Measurements from ENCODE around the gene IRAK2. TPM values are rescaled to one million over a fixed set of nuclear protein-coding genes. Genes with fewer than 3 reads are reported as not detected.
A peak's percentile ranks its signal among the peaks of the same experiment; 100 is the strongest.

IRAK2 gene
- total RNA-seq, 2 experiments from 2014 or later = 5.1 to 5.2 TPM

DNA sequence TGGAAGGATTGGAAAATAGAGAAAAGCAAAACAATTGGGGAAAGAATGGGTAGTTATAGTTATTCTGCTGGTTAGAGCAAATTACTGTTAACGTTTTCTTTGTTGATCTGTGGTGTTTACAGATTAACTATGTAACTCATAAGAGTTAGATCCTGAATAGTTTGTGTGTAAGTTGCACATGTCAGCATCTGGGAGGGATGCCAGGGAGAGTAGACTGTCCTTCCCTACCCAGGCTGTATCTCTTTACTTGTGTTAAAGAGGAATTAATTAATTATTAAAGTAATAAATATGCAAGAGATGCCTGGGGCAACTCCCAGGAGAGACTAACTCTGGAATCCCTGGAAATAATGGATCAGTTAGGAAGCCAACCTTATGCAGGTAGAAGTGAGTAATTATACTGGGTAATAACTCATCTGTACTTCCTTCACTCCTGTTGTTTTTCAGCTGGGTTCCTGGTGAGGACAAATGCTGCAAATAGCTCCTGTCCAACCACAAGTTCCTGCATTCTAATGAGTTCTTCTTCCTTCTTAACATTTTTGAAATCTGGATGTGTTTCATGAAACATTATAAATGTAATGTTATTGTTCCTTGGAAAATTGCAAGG, 109.1 kb downstream of the IRAK2 start:
- POLR2A ChIA-PET = no interaction called here

DNA sequence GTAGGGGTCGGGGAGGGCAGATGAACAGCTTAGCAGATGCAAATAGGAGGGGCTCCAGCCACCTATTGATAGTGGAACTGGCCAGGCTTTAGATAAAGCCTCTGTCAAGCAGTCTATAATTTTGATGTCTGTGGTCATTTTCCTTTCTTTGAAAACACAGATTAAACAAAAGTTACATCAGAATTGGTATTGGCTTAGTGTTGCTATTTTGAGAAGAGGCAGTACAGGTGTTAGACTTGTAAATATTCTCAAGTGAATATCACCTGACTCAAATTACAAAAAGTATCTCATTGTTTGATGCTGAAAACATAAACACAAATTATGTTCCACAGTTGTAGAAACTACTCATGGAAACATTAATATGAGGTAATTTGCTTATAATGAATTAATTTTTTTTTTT, 109.9 kb downstream of the IRAK2 start:
- Mint-ChIP-seq H3K36me3 (ENCODE audit: low read depth) (peaks cover 71% of the 10 kb centered on the region), H3K27me3 (no peaks in the 10 kb centered on the region), H3K4me3 (no peak overlapping the region), H3K4me1 (peaks cover 45% of the 10 kb centered on the region), H3K9me3 (no peaks in the 10 kb centered on the region), H3K27ac (no peak overlapping the region)
- POLR2A ChIA-PET = interaction anchor here (0.6 kb wide), 1 partner anchor 118 kb away, joined by 3 read pairs; no protein-coding TSS in a partner anchor
- CTCF ChIA-PET = interaction anchor here (1.2 kb wide), 1 partner anchor 11 kb away, joined by 4 read pairs; no protein-coding TSS in a partner anchor
- DNase-seq = no peak

More for the DNA sequence above, 109.1 kb downstream of the IRAK2 start:
- no peak for DNase-seq
- H3K27me3 Mint-ChIP-seq = no peaks in the 10 kb centered on the region
- H3K9me3 Mint-ChIP-seq = no peaks in the 10 kb centered on the region
- H3K27ac Mint-ChIP-seq = no peak overlapping the region
- CTCF ChIA-PET = interaction anchor here (0.5 to 1.2 kb wide), 2 partner anchors 10 to 21 kb away, joined by 3 to 4 read pairs; no protein-coding TSS in a partner anchor
- H3K36me3 Mint-ChIP-seq (ENCODE audit: low read depth) = peaks cover 68% of the 10 kb centered on the region
- peaks cover 47% of the 10 kb centered on the region for H3K4me1 Mint-ChIP-seq
- no peak overlapping the region for H3K4me3 Mint-ChIP-seq

DNA sequence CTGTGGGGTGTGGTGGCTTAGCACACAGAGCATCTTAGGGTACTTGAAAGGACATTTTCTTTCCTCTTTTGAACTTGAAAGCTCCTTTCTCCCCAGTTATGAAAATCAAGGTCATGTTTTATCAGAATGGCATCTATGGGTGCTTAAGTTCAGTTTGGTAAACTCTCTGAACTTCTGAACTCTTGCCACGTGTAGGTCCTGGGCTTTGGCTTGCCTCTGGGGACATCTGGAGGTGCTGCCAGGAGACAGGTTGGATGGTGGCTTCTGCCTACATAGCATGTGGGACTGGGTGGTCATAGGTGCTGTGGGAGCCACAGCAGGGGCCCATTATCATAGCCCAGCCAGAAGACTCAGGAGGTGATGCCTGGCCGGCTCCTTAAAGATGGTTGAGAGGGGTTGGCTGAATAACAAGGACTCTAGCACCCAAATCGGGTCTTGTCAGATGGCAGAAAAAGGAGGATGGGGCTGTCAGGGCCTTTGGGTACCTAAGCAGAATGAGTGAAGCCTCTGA, 112.5 kb downstream of the IRAK2 start:
- Mint-ChIP-seq H3K9me3 (no peaks in the 10 kb centered on the region), H3K4me3 (no peak overlapping the region), H3K27me3 (no peaks in the 10 kb centered on the region), H3K27ac (no peak overlapping the region), H3K4me1 (peaks cover 52% of the 10 kb centered on the region), H3K36me3 (ENCODE audit: low read depth) (peaks cover 68% of the 10 kb centered on the region)
- ChIA-PET CTCF (interaction anchor here (2.0 kb wide), 1 partner anchor 14 kb away, joined by 8 read pairs; no protein-coding TSS in a partner anchor), POLR2A (no interaction called here)
- DNase-seq = no peak

DNA sequence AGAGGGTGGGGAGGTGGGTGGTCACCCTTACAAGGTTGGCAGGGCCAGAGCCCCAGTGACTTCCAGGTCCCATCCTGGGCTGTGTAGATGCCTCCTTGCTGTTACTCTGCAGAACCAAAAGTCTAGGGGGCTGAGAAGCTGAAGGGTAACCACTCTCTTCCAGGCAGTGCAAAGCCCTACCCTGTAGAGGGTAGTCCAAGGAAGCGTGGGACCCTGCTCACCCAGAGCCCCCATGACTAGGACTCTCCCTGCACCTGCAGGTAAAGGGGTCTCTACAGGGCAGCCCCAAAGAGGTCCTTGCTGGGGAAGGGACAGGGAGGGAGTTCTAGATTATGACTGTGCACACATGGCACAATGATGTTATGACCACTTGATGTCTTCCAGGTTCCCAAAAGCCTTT, 113.8 kb downstream of the IRAK2 start:
- CTCF ChIA-PET = no interaction called here
- H3K36me3 Mint-ChIP-seq (ENCODE audit: low read depth) = peaks cover 71% of the 10 kb centered on the region
- no peaks in the 10 kb centered on the region for H3K27me3 Mint-ChIP-seq
- no peak overlapping the region for H3K27ac Mint-ChIP-seq
- H3K9me3 Mint-ChIP-seq = no peaks in the 10 kb centered on the region
- POLR2A ChIA-PET = no interaction called here
- H3K4me1 Mint-ChIP-seq = peaks cover 54% of the 10 kb centered on the region
- DNase-seq = no peak
- H3K4me3 Mint-ChIP-seq = no peak overlapping the region

DNA sequence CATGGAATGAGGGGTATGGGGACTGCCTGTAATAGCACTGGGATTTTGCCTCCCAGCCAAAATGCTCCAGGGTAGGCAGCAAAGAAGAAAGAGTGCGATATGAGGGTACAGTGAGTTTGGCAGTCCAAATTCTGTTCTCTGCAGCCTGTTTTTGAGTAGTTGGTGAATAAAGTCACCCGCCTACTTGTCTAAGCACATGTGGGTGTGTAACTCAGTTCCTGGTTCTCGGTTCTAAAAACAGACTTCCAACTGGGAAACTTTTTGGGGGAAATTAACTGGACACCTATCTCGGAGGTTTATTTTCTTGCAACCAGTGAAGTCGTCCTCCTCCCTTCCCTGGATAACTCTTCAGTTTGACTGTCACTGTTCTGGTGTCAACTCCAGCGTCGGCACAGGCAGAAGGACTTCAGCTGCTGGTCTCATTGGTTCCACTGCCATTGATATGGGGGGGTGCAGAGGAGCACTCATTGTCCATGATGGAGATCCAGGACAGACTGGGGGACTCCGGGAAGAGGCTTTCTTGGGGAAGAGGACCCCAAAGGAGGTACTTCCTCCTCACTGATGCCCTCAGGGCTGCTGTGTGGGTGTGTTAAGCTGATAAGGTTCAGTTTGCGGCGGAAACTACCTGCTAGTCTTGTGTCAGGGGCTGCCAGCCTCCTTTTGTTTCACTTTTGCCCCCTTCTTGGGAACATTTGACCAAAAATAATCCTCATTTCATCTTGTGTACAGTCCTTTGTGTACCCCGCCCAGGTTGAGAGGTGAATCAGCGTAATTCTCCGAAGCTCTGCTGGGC, 114.9 kb downstream of the IRAK2 start:
- H3K4me1 Mint-ChIP-seq = peaks cover 56% of the 10 kb centered on the region
- DNase-seq = no peak
- no peaks in the 10 kb centered on the region for H3K9me3 Mint-ChIP-seq
- H3K27ac Mint-ChIP-seq = peak overlapping the region; percentile 21
- H3K27me3 Mint-ChIP-seq = no peaks in the 10 kb centered on the region
- CTCF ChIA-PET = interaction anchor here (0.6 to 1.4 kb wide), 6 partner anchors 16 to 168 kb away, joined by 3 to 7 read pairs (median 3); partner anchors contain the start of gene IRAK2
- H3K36me3 Mint-ChIP-seq (ENCODE audit: low read depth) = peaks cover 66% of the 10 kb centered on the region
- POLR2A ChIA-PET = interaction anchor here (1.0 to 1.2 kb wide), 5 partner anchors 11 to 348 kb away, joined by 3 to 4 read pairs (median 3); partner anchors contain the start of genes GHRL, TATDN2 and VHL
- H3K4me3 Mint-ChIP-seq = no peak overlapping the region

DNA sequence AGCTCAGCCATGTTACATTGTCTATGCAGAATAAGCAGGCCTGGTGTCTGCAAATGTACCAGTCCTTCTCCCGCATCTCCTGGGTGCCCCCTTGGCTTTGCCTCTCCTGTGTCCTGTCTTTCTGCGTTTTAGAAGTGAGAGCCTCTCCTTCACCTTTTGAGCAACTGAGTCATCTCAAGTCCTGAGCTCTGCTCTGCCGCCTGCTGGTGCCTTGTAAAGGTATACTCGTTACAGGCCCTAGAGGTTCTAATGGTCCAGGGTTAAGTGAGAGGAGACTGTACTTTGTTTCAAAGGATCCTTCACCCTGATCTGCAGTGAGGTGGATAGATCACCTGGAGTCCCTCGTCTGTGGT, 115.4 kb downstream of the IRAK2 start:
- POLR2A ChIA-PET = interaction anchor here (0.9 to 1.2 kb wide), 6 partner anchors 11 to 349 kb away, joined by 3 to 4 read pairs (median 3); partner anchors contain the start of genes GHRL, TATDN2 and VHL
- H3K27me3 Mint-ChIP-seq = no peaks in the 10 kb centered on the region
- DNase-seq = no peak
- no peak overlapping the region for H3K4me3 Mint-ChIP-seq
- peaks cover 60% of the 10 kb centered on the region for H3K4me1 Mint-ChIP-seq
- peak overlapping the region; percentile 21 for H3K27ac Mint-ChIP-seq
- H3K36me3 Mint-ChIP-seq (ENCODE audit: low read depth) = peaks cover 70% of the 10 kb centered on the region
- CTCF ChIA-PET = interaction anchor here (0.6 to 1.4 kb wide), 4 partner anchors 17 to 168 kb away, joined by 3 to 4 read pairs (median 3); partner anchors contain the start of gene IRAK2
- H3K9me3 Mint-ChIP-seq = no peaks in the 10 kb centered on the region

DNA sequence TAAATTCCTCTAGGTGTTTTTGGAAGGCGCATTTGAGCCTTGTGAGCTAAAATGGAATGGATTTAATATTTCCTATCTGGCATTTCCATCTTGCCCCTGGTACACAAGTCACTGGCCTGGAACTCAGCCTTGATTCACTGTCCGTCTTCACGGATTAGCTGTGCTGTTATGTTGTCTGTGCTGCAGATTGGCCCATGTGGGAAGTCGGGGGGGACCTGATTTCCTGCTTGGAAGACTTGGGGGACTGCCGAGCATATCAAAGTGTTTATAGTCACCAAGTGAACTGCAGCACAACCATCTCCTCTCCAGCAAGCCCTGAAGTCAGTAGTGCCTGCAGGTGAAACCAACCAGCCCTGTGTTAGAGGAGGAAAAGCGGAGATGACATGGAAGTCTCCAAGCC, 115.9 kb downstream of the IRAK2 start:
- Mint-ChIP-seq H3K4me3 (no peak overlapping the region), H3K4me1 (peaks cover 61% of the 10 kb centered on the region), H3K36me3 (ENCODE audit: low read depth) (peaks cover 70% of the 10 kb centered on the region), H3K9me3 (no peaks in the 10 kb centered on the region), H3K27me3 (no peaks in the 10 kb centered on the region), H3K27ac (no peak overlapping the region)
- ChIA-PET CTCF (interaction anchor here (1.0 to 1.4 kb wide), 3 partner anchors 17 to 169 kb away, joined by 3 to 5 read pairs (median 3); no protein-coding TSS in a partner anchor), POLR2A (interaction anchor here (0.9 to 1.2 kb wide), 3 partner anchors 12 to 349 kb away, joined by 3 to 4 read pairs (median 3); no protein-coding TSS in a partner anchor)
- no peak for DNase-seq

DNA sequence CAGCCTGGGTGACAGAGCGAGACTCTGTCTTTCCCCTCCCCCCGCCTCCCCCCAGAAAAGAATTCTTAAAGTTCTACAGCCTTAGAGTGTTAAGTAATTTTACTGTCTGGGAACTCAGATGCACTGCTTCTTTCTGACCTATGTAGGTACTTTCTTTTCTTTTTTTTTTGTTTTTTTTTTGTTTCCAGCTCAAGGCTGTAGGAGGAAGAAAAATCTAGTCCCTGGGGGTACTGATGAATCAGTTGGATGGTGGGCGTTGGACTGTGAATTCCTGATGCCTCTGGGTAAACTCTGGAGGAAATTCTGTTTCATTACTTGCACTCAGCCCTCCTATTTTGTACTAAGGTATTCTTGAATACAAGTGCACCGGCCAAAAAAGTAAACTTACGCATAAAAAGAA, 117.2 kb downstream of the IRAK2 start:
- Mint-ChIP-seq H3K4me3 (no peak overlapping the region), H3K36me3 (ENCODE audit: low read depth) (peaks cover 69% of the 10 kb centered on the region), H3K27me3 (no peaks in the 10 kb centered on the region), H3K4me1 (peaks cover 59% of the 10 kb centered on the region), H3K9me3 (no peaks in the 10 kb centered on the region), H3K27ac (no peak overlapping the region)
- DNase-seq = no peak
- CTCF ChIA-PET = interaction anchor here (0.6 to 1.0 kb wide), 3 partner anchors 19 to 267 kb away, joined by 3 to 6 read pairs (median 5); no protein-coding TSS in a partner anchor
- POLR2A ChIA-PET = no interaction called here

DNA sequence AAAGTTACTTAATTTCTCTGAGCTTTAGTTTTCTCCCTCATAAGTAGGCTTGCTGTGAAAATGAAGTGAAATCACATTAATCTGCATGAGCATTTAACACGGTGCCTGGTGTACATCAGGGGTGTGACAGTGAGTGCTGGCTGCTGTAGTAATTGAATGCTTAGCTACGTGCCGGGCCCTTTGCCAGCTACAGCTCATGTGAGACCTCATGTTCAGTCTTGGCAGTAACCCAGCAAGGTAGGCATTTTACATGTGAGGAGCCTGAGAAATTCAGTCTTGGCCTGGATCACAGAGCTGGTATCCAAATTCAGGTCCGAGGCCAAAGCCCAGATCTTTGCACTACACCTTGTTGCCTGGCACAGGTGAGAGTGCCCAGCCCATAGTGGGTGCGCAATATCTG, 118.9 kb downstream of the IRAK2 start:
- H3K9me3 Mint-ChIP-seq = no peaks in the 10 kb centered on the region
- no peak for DNase-seq
- POLR2A ChIA-PET = interaction anchor here (0.6 to 4.4 kb wide), 4 partner anchors 21 to 131 kb away, joined by 3 to 16 read pairs (median 4); no protein-coding TSS in a partner anchor
- no peak overlapping the region for H3K4me3 Mint-ChIP-seq
- CTCF ChIA-PET = interaction anchor here (0.6 to 1.7 kb wide), 3 partner anchors 18 to 32 kb away, joined by 3 to 7 read pairs (median 4); no protein-coding TSS in a partner anchor
- peak overlapping the region; percentile 34 for H3K27ac Mint-ChIP-seq
- H3K27me3 Mint-ChIP-seq = no peaks in the 10 kb centered on the region
- H3K36me3 Mint-ChIP-seq (ENCODE audit: low read depth) = peaks cover 64% of the 10 kb centered on the region
- peaks cover 50% of the 10 kb centered on the region for H3K4me1 Mint-ChIP-seq

DNA sequence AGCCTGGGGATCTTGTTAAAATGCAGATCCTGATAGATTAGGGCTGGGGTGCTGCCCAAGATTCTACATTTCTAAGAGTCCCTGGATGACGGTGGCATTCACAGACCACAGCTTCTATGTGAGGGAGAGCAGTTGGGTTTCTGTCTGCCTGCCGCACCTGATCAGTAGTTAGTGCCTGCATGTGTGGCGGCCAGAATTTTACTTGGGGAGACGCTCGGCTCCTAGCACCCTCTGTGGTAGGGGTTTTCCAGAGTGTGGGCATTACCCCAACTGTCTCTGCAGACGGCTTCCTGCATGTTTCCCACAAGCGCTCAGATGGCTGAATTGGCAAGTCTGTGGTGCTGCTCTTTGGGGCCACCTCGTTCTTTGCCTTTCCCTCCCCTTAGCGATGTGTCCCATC, 119.8 kb downstream of the IRAK2 start:
- H3K4me3 Mint-ChIP-seq = peak overlapping the region; percentile 2
- peak; percentile 53 for DNase-seq
- peaks cover 61% of the 10 kb centered on the region for H3K36me3 Mint-ChIP-seq (ENCODE audit: low read depth)
- peak overlapping the region; percentile 68 for H3K27ac Mint-ChIP-seq
- CTCF ChIA-PET = interaction anchor here (1.7 kb wide), 1 partner anchor 21 kb away, joined by 7 read pairs; no protein-coding TSS in a partner anchor
- H3K9me3 Mint-ChIP-seq = no peaks in the 10 kb centered on the region
- POLR2A ChIA-PET = interaction anchor here (0.8 to 4.4 kb wide), 6 partner anchors 9 to 582 kb away, joined by 3 to 16 read pairs (median 4); partner anchors contain the start of gene VHL
- H3K4me1 Mint-ChIP-seq = peaks cover 49% of the 10 kb centered on the region
- no peaks in the 10 kb centered on the region for H3K27me3 Mint-ChIP-seq

DNA sequence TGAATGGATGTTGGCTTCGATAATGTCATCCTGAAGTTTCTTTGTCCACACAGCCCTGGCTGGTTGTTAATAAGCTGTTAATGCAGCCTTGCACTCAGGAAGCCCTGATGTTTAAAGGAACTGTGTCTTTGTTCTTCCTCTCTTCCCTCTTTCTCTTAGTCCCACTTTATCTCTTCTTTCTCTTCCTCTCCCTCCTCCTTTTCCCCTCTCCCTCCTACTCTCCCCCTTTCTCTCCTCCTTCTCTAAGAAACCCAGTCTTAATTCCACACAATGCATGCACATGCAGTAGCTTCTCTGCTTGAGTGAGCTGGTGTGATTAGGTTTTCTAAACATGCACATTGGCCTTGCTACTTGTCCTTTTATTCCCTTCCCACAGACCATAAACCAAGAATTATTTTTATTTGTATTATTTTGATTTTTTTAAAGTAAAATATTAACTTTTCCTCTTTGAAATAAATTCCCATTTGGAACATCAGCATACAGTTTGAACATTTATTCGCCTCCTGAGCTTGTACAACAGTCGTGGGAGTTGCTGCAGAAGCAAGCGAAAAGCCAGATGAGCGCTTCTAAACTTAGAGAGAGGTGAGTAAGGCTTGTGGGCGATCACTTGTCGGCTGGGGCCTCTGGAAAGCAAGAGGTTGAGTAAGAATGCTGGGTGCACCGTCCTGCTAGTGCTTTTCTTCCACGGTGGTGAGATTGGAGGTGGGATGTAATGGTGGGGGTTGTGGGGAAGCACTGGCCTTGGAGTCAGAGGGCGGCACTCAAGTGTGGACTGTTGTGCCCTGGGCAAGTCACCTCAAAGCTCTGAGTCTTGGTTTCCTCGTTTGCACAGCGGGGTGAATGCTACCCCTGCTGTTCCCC, 120.8 kb downstream of the IRAK2 start:
- Mint-ChIP-seq H3K4me3 (no peak overlapping the region), H3K27me3 (no peaks in the 10 kb centered on the region), H3K4me1 (peaks cover 42% of the 10 kb centered on the region), H3K9me3 (no peaks in the 10 kb centered on the region), H3K27ac (peak overlapping the region; percentile 52), H3K36me3 (ENCODE audit: low read depth) (peaks cover 51% of the 10 kb centered on the region)
- POLR2A ChIA-PET = interaction anchor here (1.2 to 4.4 kb wide), 4 partner anchors 8 to 143 kb away, joined by 3 to 16 read pairs (median 4); partner anchors contain the start of gene VHL
- DNase-seq = no peak
- CTCF ChIA-PET = interaction anchor here (1.2 kb wide), 1 partner anchor 22 kb away, joined by 4 read pairs; no protein-coding TSS in a partner anchor

DNA sequence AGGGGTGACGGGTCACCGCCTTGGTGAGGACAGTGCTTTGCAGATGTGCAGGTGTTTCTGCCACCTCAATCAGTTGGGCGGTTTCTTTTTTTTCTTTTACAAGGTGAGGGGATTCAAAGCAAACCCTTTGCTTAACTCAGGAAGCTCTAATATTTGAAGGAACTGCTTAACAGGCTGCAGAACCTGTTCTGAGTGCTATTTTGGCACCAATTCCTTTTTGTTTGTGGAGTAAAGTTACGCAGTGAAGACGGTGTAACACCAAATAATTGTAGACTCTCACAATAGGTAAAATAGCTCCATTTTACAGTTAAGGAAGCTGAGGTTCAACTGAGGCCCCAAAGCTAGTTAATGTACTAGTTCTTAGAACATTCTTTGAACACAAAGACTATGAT, 121.4 kb downstream of the IRAK2 start:
- no peak for DNase-seq
- H3K4me3 Mint-ChIP-seq = no peak overlapping the region

More for the DNA sequence above, 121.4 kb downstream of the IRAK2 start:
- CTCF ChIA-PET = interaction anchor here (1.2 kb wide), 1 partner anchor 22 kb away, joined by 4 read pairs; no protein-coding TSS in a partner anchor
- H3K27ac Mint-ChIP-seq = peak overlapping the region; percentile 52
- H3K36me3 Mint-ChIP-seq (ENCODE audit: low read depth) = peaks cover 46% of the 10 kb centered on the region
- no peaks in the 10 kb centered on the region for H3K9me3 Mint-ChIP-seq
- POLR2A ChIA-PET = interaction anchor here (1.2 to 4.4 kb wide), 3 partner anchors 24 to 144 kb away, joined by 3 to 16 read pairs (median 6); partner anchors contain the start of gene VHL
- no peaks in the 10 kb centered on the region for H3K27me3 Mint-ChIP-seq
- H3K4me1 Mint-ChIP-seq = peaks cover 42% of the 10 kb centered on the region
